Nephron progenitor cell (in vitro differentiated cells): ENCODE data around the gene NXF2.

Experiments used
- DNase-seq: peaks from one replicate; pipeline ENCODE4 v3.0.0; 2021
- H3K27ac Mint-ChIP-seq: 2 replicates; pipeline ENCODE4 v1.8.0; 2021; ENCODE audit warnings: mild to moderate bottlenecking, moderate library complexity, mixed read lengths
- H3K27me3 Mint-ChIP-seq: 2 replicates; pipeline ENCODE4 v1.8.0; 2021; ENCODE audit warnings: mild to moderate bottlenecking, low read depth, mixed read lengths; ENCODE audit not compliant: poor library complexity
- H3K36me3 Mint-ChIP-seq: 2 replicates; pipeline ENCODE4 v1.8.0; 2021; ENCODE audit warnings: low read depth, mixed read lengths
- H3K4me1 Mint-ChIP-seq: 2 replicates; pipeline ENCODE4 v1.8.0; 2021; ENCODE audit warnings: mixed read lengths
- H3K4me3 Mint-ChIP-seq: 2 replicates; pipeline ENCODE4 v1.8.0; 2021; ENCODE audit warnings: mild to moderate bottlenecking, moderate library complexity, mixed read lengths
- H3K9me3 Mint-ChIP-seq: 2 replicates; pipeline ENCODE4 v1.8.0; 2021; ENCODE audit warnings: mild to moderate bottlenecking, moderate library complexity, mixed read lengths
- CTCF ChIP-seq: fragments of 200-600 bp; sonication (generic); IDR thresholded peaks from 2 replicates; pipeline ENCODE4 v1.5.0; 2021; ENCODE audit warnings: antibody characterized with exemption

NXF2 gene

DNA sequence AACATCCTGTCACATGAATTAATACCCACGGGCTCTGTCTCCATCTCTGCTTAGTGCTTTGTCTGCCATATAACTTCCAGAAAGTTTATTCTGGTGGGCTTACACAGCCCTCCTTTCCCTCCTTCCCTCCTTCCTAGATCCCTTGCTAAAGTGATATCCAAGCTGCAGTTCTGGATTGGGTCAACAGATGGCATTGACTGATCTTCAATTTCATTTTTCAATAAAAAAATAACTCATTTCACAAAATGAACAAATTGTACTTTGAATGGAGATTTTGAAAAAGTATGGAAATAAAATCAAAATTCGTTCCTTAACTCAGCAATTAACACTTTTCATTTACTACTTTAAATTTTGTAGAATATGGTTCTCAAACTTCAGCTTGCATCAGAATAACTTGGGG, 94.9 kb downstream of the NXF2 start:
- no peaks in the 10 kb centered on the region for H3K4me1 Mint-ChIP-seq
- DNase-seq, result no peak
- H3K27ac Mint-ChIP-seq, result no peak overlapping the region
- peaks cover 31% of the 10 kb centered on the region for H3K9me3 Mint-ChIP-seq
- H3K36me3 Mint-ChIP-seq, result no peaks in the 10 kb centered on the region
- H3K4me3 Mint-ChIP-seq, result no peak overlapping the region
- H3K27me3 Mint-ChIP-seq, result no peaks in the 10 kb centered on the region
- TF ChIP-seq CTCF, result no peak

DNA sequence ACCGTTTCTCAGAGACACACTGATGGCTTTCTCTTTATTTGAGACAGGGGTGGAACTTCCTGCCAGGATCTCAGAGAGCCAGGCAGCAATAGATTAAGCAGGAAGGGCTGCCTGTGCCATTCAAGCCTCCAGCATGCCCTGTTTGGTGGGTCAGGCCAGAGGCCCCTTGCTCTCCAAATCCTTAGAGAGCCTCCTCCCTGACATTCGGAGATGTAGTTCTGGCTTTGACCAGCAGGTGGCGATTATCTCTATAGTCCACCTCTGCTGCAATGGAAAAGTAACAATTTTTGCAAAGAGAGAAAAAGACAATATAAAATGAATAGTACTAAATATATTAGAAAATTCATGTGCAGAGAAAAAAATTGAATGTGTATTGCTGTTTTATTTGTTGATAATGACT, 98.9 kb downstream of the NXF2 start:
- Mint-ChIP-seq H3K27ac (no peak overlapping the region), H3K4me3 (no peak overlapping the region), H3K27me3 (no peaks in the 10 kb centered on the region), H3K4me1 (no peaks in the 10 kb centered on the region), H3K9me3 (peaks cover 33% of the 10 kb centered on the region), H3K36me3 (no peaks in the 10 kb centered on the region)
- peak; percentile 78 for DNase-seq
- TF ChIP-seq CTCF, result peak; percentile 70
